Medulla oblongata (tissue), 1 donor: ENCODE measurements around the gene AP2S1.
"Not testable (repeated sequence)": the region's sequence is repeated elsewhere in the genome, so short reads cannot be mapped to it uniquely, and the experiment has no call there.

Experiments
- DNase-seq: peaks from one replicate; pipeline ENCODE4 v3.0.0-alpha.2; 2015; ENCODE audit errors: extremely low spot score

AP2S1 gene

GRCh38 chr19:46868025-46868802 is 17.6 kb upstream of the AP2S1 start:
- no peak for DNase-seq

GRCh38 chr19:46867170-46867569 is 16.5 kb upstream of the AP2S1 start:
- DNase-seq: no peak

GRCh38 chr19:46866407-46867136 is 15.9 kb upstream of the AP2S1 start:
- DNase-seq: no peak

GRCh38 chr19:46863818-46864629 is 13.4 kb upstream of the AP2S1 start:
- no peak for DNase-seq

GRCh38 chr19:46862974-46863632 is 12.5 kb upstream of the AP2S1 start:
- no peak for DNase-seq

- DNase-seq: no peak
These were observed 11.8 kb upstream of the AP2S1 start for GRCh38 chr19:46862503-46862834.

- peak; percentile 43 for DNase-seq
These were observed 11.3 kb upstream of the AP2S1 start for GRCh38 chr19:46861691-46862502.

GRCh38 chr19:46860846-46861690 is 10.4 kb upstream of the AP2S1 start, which contains the start of gene ARHGAP35:
Gene ARHGAP35 (plus strand): TSS chr19:46860997. CDS start chr19:46918676, 57,679 bp downstream.
- DNase-seq: no peak

GRCh38 chr19:46860125-46860845 is 9.6 kb upstream of the AP2S1 start:
- DNase-seq: peak; percentile 98

GRCh38 chr19:46859637-46860124 is 9.0 kb upstream of the AP2S1 start:
- no peak for DNase-seq

- peak; percentile 99 for DNase-seq
These were observed 5.7 kb upstream of the AP2S1 start for GRCh38 chr19:46856062-46857022.

GRCh38 chr19:46854698-46855097 is 4.1 kb upstream of the AP2S1 start:
- not testable (repeated sequence) for DNase-seq

- no peak for DNase-seq
These were observed 2.2 kb upstream of the AP2S1 start for GRCh38 chr19:46852830-46853229.

- no peak for DNase-seq
These were observed 1.0 kb downstream of the AP2S1 start for GRCh38 chr19:46849610-46850009.

GRCh38 chr19:46848389-46848788 is 2.3 kb downstream of the AP2S1 start:
- DNase-seq: no peak

- DNase-seq: no peak
These were observed 3.1 kb downstream of the AP2S1 start for GRCh38 chr19:46847528-46847927.

- no peak for DNase-seq
These were observed 4.6 kb downstream of the AP2S1 start for GRCh38 chr19:46845959-46846459.

GRCh38 chr19:46844067-46844489 is 6.6 kb downstream of the AP2S1 start:
- DNase-seq: no peak
